ENCODE data around the gene TRPM7. TPM values are rescaled to one million over a fixed set of nuclear protein-coding genes. Genes with fewer than 3 reads are reported as not detected.

TRPM7 gene
- total RNA-seq, 1 experiment from 2014 or later: 35.1 TPM

DNA sequence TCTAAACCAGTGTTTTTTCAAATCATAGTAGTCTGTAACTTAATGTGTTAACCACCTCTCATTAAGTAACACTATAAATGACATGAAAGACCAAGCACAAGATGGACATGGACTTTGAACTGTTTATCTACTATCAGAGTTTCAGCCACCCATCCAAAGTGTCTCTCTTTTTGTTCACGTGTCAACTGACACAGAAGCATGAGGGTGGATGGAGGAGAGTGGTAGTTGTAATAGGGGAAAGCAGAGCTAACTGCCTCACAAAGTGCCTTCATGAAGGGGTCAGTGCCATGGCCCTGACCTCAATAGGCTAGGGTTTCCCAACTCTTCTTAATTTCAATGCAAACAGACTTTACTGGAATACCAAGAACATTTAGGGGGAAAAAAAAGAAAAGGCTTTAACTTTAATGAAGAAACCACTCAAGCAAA, 32.1 kb upstream of the TRPM7 start:
- Mint-ChIP-seq H3K4me3 (no peak overlapping the region), H3K36me3 (ENCODE audit: insufficient read depth in 1 of 3, low read depth in 3 of 3) (peaks cover 6 to 27% (median 13%) of the 10 kb centered on the region in 3 experiments; a peak in 6 of 7 replicates), H3K9me3 (no peaks in the 10 kb centered on the region), H3K27ac (no peak overlapping the region), H3K4me1 (no peaks in the 10 kb centered on the region), H3K27me3 (ENCODE audit: low read depth) (no peaks in the 10 kb centered on the region)
- H4K20me1 ChIP-seq (ENCODE audit: control insufficient read depth, insufficient read depth, insufficient read length): no peaks in the 10 kb centered on the region
- H2BK12ac ChIP-seq (ENCODE audit: insufficient read length, low read depth, low read length): no peak overlapping the region
- TF ChIP-seq, protein P1, sequence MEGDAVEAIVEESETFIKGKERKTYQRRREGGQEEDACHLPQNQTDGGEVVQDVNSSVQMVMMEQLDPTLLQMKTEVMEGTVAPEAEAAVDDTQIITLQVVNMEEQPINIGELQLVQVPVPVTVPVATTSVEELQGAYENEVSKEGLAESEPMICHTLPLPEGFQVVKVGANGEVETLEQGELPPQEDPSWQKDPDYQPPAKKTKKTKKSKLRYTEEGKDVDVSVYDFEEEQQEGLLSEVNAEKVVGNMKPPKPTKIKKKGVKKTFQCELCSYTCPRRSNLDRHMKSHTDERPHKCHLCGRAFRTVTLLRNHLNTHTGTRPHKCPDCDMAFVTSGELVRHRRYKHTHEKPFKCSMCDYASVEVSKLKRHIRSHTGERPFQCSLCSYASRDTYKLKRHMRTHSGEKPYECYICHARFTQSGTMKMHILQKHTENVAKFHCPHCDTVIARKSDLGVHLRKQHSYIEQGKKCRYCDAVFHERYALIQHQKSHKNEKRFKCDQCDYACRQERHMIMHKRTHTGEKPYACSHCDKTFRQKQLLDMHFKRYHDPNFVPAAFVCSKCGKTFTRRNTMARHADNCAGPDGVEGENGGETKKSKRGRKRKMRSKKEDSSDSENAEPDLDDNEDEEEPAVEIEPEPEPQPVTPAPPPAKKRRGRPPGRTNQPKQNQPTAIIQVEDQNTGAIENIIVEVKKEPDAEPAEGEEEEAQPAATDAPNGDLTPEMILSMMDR (conservative IDR thresholded peaks at IDR 0.05): no peak
- no peak overlapping the region for H2AK5ac ChIP-seq (ENCODE audit: insufficient read length, low read length)
- no peaks in the 10 kb centered on the region for H3K79me1 ChIP-seq (ENCODE audit: insufficient read depth, low read depth, low read length, poor library complexity, severe bottlenecking)
- H3K4ac ChIP-seq (ENCODE audit: low read depth, low read length): no peak overlapping the region
- H3K27ac ChIP-seq (ENCODE audit: insufficient read length, low read depth, low read length): no peak overlapping the region
- no peak overlapping the region for H2BK120ac ChIP-seq (ENCODE audit: low read depth, low read length, poor library complexity, severe bottlenecking)
- H3K18ac ChIP-seq (ENCODE audit: insufficient read length, low read depth, low read length): no peak overlapping the region
- H2BK15ac ChIP-seq (ENCODE audit: low read depth, low read length): no peak overlapping the region
- no peaks in the 10 kb centered on the region for H3K4me1 ChIP-seq (ENCODE audit: insufficient read depth, low read length)
- H3K23me2 ChIP-seq (ENCODE audit: insufficient read length, low read depth, low read length, poor library complexity, severe bottlenecking): no peaks in the 10 kb centered on the region
- no CpG with 5 or more reads among the region's 1 CpG for WGBS (ENCODE audit: extremely low coverage, insufficient read length, low lambda C conversion rate)
- H3K14ac ChIP-seq (ENCODE audit: insufficient read depth, low read length): no peak overlapping the region
- no peaks in the 10 kb centered on the region for H3K9me3 ChIP-seq (ENCODE audit: control insufficient read depth, low read depth, low read length)
- no peak overlapping the region for H4K91ac ChIP-seq (ENCODE audit: insufficient read length, low read depth, low read length)
- no peaks in the 10 kb centered on the region for H3K79me2 ChIP-seq (ENCODE audit: insufficient read depth, low read length)
- no peaks in the 10 kb centered on the region for H3K27me3 ChIP-seq (ENCODE audit: insufficient read depth, low read length)
- no peak overlapping the region for H2BK20ac ChIP-seq (ENCODE audit: low read depth, low read length, poor library complexity, severe bottlenecking)
- H3K56ac ChIP-seq (ENCODE audit: insufficient read length, low read depth, low read length): no peak overlapping the region
- no peak overlapping the region for H3T11ph ChIP-seq (ENCODE audit: low read length)
- H3K23ac ChIP-seq (ENCODE audit: insufficient read length, low read depth, low read length): no peak overlapping the region
- no peak overlapping the region for H4K8ac ChIP-seq (replicated peaks; ENCODE audit: insufficient read length, low read depth, low read length)
- DNase-seq: no peak
- H2AFZ ChIP-seq (ENCODE audit: low read length): no peak overlapping the region
- H3K4me2 ChIP-seq (ENCODE audit: insufficient read depth, insufficient read length, low read length): no peak overlapping the region
- H3K9ac ChIP-seq (ENCODE audit: extremely low read depth, insufficient read length, low read length): no peak overlapping the region
- no peak overlapping the region for H2BK5ac ChIP-seq (ENCODE audit: insufficient read length, low read length)
- H4K5ac ChIP-seq (ENCODE audit: insufficient read length, low read depth, low read length): no peak overlapping the region
